Panc1 (cell line): ENCODE results near the gene RYR3. TPM values are rescaled to one million over a fixed set of nuclear protein-coding genes. Genes with fewer than 3 reads are reported as not detected.

Source experiments
- ATAC-seq: fragments of 200-7000 bp; cut with Tn5 transposase; 2 replicates; pipeline ENCODE4 v1.9.1; 2020; ENCODE audit warnings: mild to moderate bottlenecking, moderate library complexity
- BruUV-seq: library from RNA; stranded (reverse); fragments of 400-500 nt; replicated peaks from 2 replicates; lab custom pipeline; 2021; lab: Mats Ljungman, UMichigan
- CTCF ChIA-PET: fragments of 300-600 bp; sonication (Branson Sonifier 250); formaldehyde crosslinking; loops from one replicate; lab custom pipeline; 2022; ENCODE audit warnings: antibody characterized with exemption; lab: Charles Lee
- POLR2A ChIA-PET: fragments of 300-600 bp; sonication (Branson Sonifier 250); formaldehyde crosslinking; loops from one replicate; lab custom pipeline; 2022; ENCODE audit warnings: antibody characterized with exemption; lab: Charles Lee
- DNase-seq: peaks from one replicate; pipeline ENCODE4 v3.0.0-alpha.2; 2010; ENCODE audit warnings: low read depth, low spot score
- H3K27ac ChIP-seq: 2 replicates; pipeline ENCODE4 v1.5.1; 2011; ENCODE audit warnings: mild to moderate bottlenecking, low read length, inconsistent platforms
- H3K27me3 ChIP-seq: fragments of 200-500 bp; sonication (Bioruptor generic); 2 replicates; pipeline ENCODE4 v1.6.0; 2014; ENCODE audit warnings: low read length, inconsistent platforms; ENCODE audit not compliant: control insufficient read depth, insufficient read depth
- H3K36me3 ChIP-seq: fragments of 200-500 bp; sonication (Bioruptor generic); 2 replicates; pipeline ENCODE4 v1.5.1; 2014; ENCODE audit warnings: inconsistent platforms, mild to moderate bottlenecking, low read length, moderate library complexity; ENCODE audit not compliant: control insufficient read depth, insufficient read depth
- H3K4me1 ChIP-seq: 2 replicates; pipeline ENCODE4 v1.5.1; 2011; ENCODE audit warnings: inconsistent platforms, mild to moderate bottlenecking, low read length, moderate library complexity; ENCODE audit not compliant: control insufficient read depth, insufficient read depth
- H3K4me3 ChIP-seq, 2 experiments: 2 replicates each; pipeline ENCODE4 v1.5.1; 2011 to 2012; ENCODE audit warnings: low read depth in 2 of 2, low read length in 2 of 2, mild to moderate bottlenecking in 2 of 2, inconsistent platforms in 1 of 2, moderate library complexity in 1 of 2
- H3K9me3 ChIP-seq: fragments of 200-500 bp; sonication (Bioruptor generic); 2 replicates; pipeline ENCODE4 v1.5.1; 2014; ENCODE audit warnings: low read depth, mild to moderate bottlenecking, inconsistent platforms, low read length, moderate library complexity; ENCODE audit not compliant: control insufficient read depth, insufficient read depth
- POLR2AphosphoS5 ChIP-seq: IDR thresholded peaks from 2 replicates; pipeline ENCODE4 v1.6.1; 2012; ENCODE audit warnings: mild to moderate bottlenecking, low read depth, low read length, moderate library complexity
- REST ChIP-seq, 2 experiments: IDR thresholded peaks; 2 replicates each; pipeline ENCODE4 v1.6.1; 2011 to 2012; ENCODE audit warnings: low read depth in 2 of 2, control low read depth in 1 of 2, low read length in 1 of 2, mild to moderate bottlenecking in 1 of 2, moderate library complexity in 1 of 2; ENCODE audit not compliant: insufficient read depth in 1 of 2
- SIN3A ChIP-seq: IDR thresholded peaks from 2 replicates; pipeline ENCODE4 v1.6.1; 2012; ENCODE audit warnings: low read depth, mild to moderate bottlenecking, low read length, moderate library complexity, borderline replicate concordance; ENCODE audit not compliant: insufficient read depth
- TCF7L2 ChIP-seq: IDR thresholded peaks from 2 replicates; pipeline ENCODE4 v1.6.1; 2011; ENCODE audit warnings: mild to moderate bottlenecking, low read depth, low read length, inconsistent platforms
- in situ Hi-C: cut with HindIII; loops from 2 replicates; pipeline ENCODE4 v1.10.0; 2016; ENCODE audit warnings: low sequenced_read_pairs, low pct_unique_long_range_greater_than_20kb
- intact Hi-C: fragments of 100-400 bp; cut with micrococcal nuclease; formaldehyde crosslinking; loops from one replicate; pipeline ENCODE4 v1.10.0; 2022; ENCODE audit not compliant: unreplicated experiment
- total RNA-seq: library from RNA; stranded (reverse); gene quantifications from one replicate; pipeline ENCODE4 v1.2.1, GENCODE V29; 2021; ENCODE audit not compliant: unreplicated experiment
- TF ChIP-seq, protein P1 (sequence below): fragments of 450-650 bp; IDR thresholded peaks from 2 replicates; pipeline ENCODE4 v1.5.1; 2017; ENCODE audit warnings: mild to moderate bottlenecking

The RYR3 gene
- total RNA-seq, 1 experiment from 2014 or later, result not detected

DNA sequence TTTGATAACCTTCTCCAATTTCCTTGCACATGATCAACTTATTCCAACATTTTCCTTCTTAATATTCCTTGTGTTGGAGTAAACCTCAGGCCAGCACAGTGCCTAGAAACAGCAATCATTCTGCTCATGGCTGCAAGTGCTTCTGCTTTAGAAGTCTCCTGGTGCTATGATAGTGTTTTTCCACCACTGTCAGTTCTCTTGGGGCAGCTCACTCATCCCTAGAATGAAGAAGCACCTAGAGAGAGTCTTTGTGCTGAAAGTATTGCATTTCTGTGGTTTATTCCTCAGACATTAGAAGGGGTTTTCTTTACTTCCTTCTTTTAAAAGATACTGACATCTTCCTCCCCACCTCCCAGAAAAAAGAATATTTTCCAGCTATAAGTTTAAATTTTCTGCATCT is 183.5 kb downstream of the RYR3 start:
- CTCF ChIA-PET, result no interaction called here
- Histone ChIP-seq H3K36me3 (no peaks in the 10 kb centered on the region), H3K27ac (no peak overlapping the region), H3K4me1 (no peaks in the 10 kb centered on the region), H3K4me3 (no peak overlapping the region), H3K27me3 (peaks cover 3% of the 10 kb centered on the region; the same call in 1 of the 2 replicates), H3K9me3 (no peaks in the 10 kb centered on the region)
- BruUV-seq, result no TSS peak
- ATAC-seq (no peak), DNase-seq (no peak)
- in situ Hi-C loops (no loop called here), intact Hi-C loops (no loop called here)
- TF ChIP-seq POLR2AphosphoS5, result no peak
- TF ChIP-seq, protein P1, sequence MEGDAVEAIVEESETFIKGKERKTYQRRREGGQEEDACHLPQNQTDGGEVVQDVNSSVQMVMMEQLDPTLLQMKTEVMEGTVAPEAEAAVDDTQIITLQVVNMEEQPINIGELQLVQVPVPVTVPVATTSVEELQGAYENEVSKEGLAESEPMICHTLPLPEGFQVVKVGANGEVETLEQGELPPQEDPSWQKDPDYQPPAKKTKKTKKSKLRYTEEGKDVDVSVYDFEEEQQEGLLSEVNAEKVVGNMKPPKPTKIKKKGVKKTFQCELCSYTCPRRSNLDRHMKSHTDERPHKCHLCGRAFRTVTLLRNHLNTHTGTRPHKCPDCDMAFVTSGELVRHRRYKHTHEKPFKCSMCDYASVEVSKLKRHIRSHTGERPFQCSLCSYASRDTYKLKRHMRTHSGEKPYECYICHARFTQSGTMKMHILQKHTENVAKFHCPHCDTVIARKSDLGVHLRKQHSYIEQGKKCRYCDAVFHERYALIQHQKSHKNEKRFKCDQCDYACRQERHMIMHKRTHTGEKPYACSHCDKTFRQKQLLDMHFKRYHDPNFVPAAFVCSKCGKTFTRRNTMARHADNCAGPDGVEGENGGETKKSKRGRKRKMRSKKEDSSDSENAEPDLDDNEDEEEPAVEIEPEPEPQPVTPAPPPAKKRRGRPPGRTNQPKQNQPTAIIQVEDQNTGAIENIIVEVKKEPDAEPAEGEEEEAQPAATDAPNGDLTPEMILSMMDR, result no peak
- no peak for TF ChIP-seq REST (IDR thresholded peaks at IDR 0.05; ENCODE audit: insufficient read depth in 1 of 2, low read depth in 2 of 2, low read length in 1 of 2)
- no peak for TF ChIP-seq TCF7L2
- TF ChIP-seq SIN3A, result no peak
- POLR2A ChIA-PET, result no interaction called here

DNA sequence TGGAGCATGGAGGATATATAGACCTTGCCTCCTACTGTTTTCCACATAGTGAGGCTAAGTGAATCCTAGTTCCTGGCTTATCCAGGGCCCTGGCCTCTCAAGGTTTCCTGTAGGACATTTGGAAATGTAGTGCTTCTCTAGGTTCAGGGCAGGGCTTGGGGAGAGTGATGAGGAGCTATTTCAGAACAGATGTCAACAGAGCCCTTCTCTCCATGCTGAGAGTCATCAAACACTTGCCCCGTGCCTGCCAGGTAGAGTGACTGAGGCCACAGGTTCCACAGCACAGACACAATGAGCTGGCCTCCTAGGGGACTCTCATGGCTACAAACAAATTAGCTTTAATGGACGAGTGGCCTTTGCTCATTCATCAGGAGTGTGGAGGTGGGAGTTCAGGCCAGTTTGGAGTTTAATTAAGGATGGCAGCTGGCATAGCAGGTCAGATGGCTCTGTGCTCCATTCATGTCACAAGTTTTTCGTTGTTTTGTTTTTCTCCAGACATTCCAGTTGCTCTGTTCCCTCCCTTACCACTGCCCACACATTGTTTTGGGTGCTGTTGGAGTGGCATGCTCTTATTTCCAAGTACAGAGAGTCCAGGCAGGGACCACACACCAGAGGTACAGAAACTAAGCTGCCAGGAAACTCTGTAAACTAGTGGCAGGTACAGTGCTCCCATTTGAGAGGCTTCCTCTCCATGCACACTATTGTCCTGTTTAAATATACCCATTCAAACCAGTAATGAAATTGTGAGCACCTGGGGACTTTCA is 189.8 kb downstream of the RYR3 start:
- H3K4me3 ChIP-seq, result no peak overlapping the region
- no TSS peak for BruUV-seq
- H3K9me3 ChIP-seq, result no peaks in the 10 kb centered on the region
- in situ Hi-C loops (no loop called here), intact Hi-C loops (no loop called here)
- H3K27ac ChIP-seq, result no peak overlapping the region
- CTCF ChIA-PET, result no interaction called here
- ATAC-seq (no peak), DNase-seq (no peak)
- POLR2A ChIA-PET, result no interaction called here
- no peaks in the 10 kb centered on the region; the same call in 1 of the 2 replicates for H3K27me3 ChIP-seq
- TF ChIP-seq POLR2AphosphoS5 (no peak), REST (IDR thresholded peaks at IDR 0.05; ENCODE audit: insufficient read depth in 1 of 2, low read depth in 2 of 2, low read length in 1 of 2) (no peak), TCF7L2 (no peak), SIN3A (no peak)
- TF ChIP-seq, protein P1, result no peak
- no peaks in the 10 kb centered on the region for H3K36me3 ChIP-seq
- H3K4me1 ChIP-seq, result no peaks in the 10 kb centered on the region
